ENCODE results near the gene WSB1.
A peak's percentile ranks its signal among the peaks of the same experiment; 100 is the strongest.
"Not testable (repeated sequence)": the region's sequence is repeated elsewhere in the genome, so short reads cannot be mapped to it uniquely, and the experiment has no call there.

The WSB1 gene

GRCh38 chr17:27279132-27279531 lies 14.8 kb upstream of the WSB1 start:
- DNase-seq (ENCODE audit: low read depth in 2 of 2, low spot score in 1 of 2), result not testable (repeated sequence)

- no peak for DNase-seq (ENCODE audit: low read depth in 2 of 2, low spot score in 1 of 2)
Observed at GRCh38 chr17:27280527-27280926, 13.4 kb upstream of the WSB1 start.

- no peak for DNase-seq (ENCODE audit: low read depth in 2 of 2, low spot score in 1 of 2)
Observed at GRCh38 chr17:27281438-27281837, 12.5 kb upstream of the WSB1 start.

- DNase-seq (ENCODE audit: low read depth in 2 of 2, low spot score in 1 of 2), result no peak
Observed at GRCh38 chr17:27282054-27282551, 11.8 kb upstream of the WSB1 start.

GRCh38 chr17:27283060-27283459 lies 10.9 kb upstream of the WSB1 start:
- DNase-seq (ENCODE audit: low read depth in 2 of 2, low spot score in 1 of 2), result no peak

- DNase-seq (ENCODE audit: low read depth in 2 of 2, low spot score in 1 of 2), result no peak
Observed at GRCh38 chr17:27283751-27284150, 10.2 kb upstream of the WSB1 start.

GRCh38 chr17:27284811-27285415 lies 9.0 kb upstream of the WSB1 start:
- DNase-seq (ENCODE audit: low read depth in 2 of 2, low spot score in 1 of 2), result no peak

GRCh38 chr17:27285516-27285915 lies 8.4 kb upstream of the WSB1 start:
- no peak for DNase-seq (ENCODE audit: low read depth in 2 of 2, low spot score in 1 of 2)

- no peak for DNase-seq (ENCODE audit: low read depth in 2 of 2, low spot score in 1 of 2)
Observed at GRCh38 chr17:27288183-27288582, 5.7 kb upstream of the WSB1 start.

- DNase-seq (ENCODE audit: low read depth in 2 of 2, low spot score in 1 of 2), result no peak
Observed at GRCh38 chr17:27289856-27290255, 4.1 kb upstream of the WSB1 start.

- no peak for DNase-seq (ENCODE audit: low read depth in 2 of 2, low spot score in 1 of 2)
Observed at GRCh38 chr17:27290916-27291598, 2.9 kb upstream of the WSB1 start.

- DNase-seq (ENCODE audit: low read depth in 2 of 2, low spot score in 1 of 2), result no peak
Observed at GRCh38 chr17:27293359-27293897, 486 bp upstream of the WSB1 start.

- DNase-seq (ENCODE audit: low read depth in 2 of 2, low spot score in 1 of 2), result peak; percentile 12 to 22
Observed at GRCh38 chr17:27294689-27295630, 1.0 kb downstream of the WSB1 start.

GRCh38 chr17:27295945-27296344 lies 2.0 kb downstream of the WSB1 start:
- DNase-seq (ENCODE audit: low read depth in 2 of 2, low spot score in 1 of 2), result no peak

GRCh38 chr17:27296428-27296979 lies 2.6 kb downstream of the WSB1 start:
- no peak for DNase-seq (ENCODE audit: low read depth in 2 of 2, low spot score in 1 of 2)

- no peak for DNase-seq (ENCODE audit: low read depth in 2 of 2, low spot score in 1 of 2)
Observed at GRCh38 chr17:27299384-27300049, 5.6 kb downstream of the WSB1 start.

GRCh38 chr17:27303734-27304133 lies 9.8 kb downstream of the WSB1 start:
- DNase-seq (ENCODE audit: low read depth in 2 of 2, low spot score in 1 of 2), result no peak

GRCh38 chr17:27306276-27306835 lies 12.4 kb downstream of the WSB1 start:
- no peak for DNase-seq (ENCODE audit: low read depth in 2 of 2, low spot score in 1 of 2)

GRCh38 chr17:27310565-27311110 lies 16.7 kb downstream of the WSB1 start:
- no peak for DNase-seq (ENCODE audit: low read depth in 2 of 2, low spot score in 1 of 2)

- no peak for DNase-seq (ENCODE audit: low read depth in 2 of 2, low spot score in 1 of 2)
Observed at GRCh38 chr17:27313301-27313700, 19.4 kb downstream of the WSB1 start.
